Cardiac fibroblast (primary cell): ENCODE measurements around the gene STK32C.
"Not testable (repeated sequence)": the region's sequence is repeated elsewhere in the genome, so short reads cannot be mapped to it uniquely, and the experiment has no call there.

Experiments used
- DNase-seq, 2 donors: peaks; one replicate each; pipeline versions ENCODE4 v3.0.0 to v3.0.0-alpha.2; 2010; ENCODE audit warnings: low read depth in 2 of 2
- H3K4me3 ChIP-seq, 2 donors: replicated peaks in 1 of 2; 1 replicate in 1 of 2; 2 replicates in 1 of 2; pipeline ENCODE4 v1.5.1; 2011; ENCODE audit warnings: low read depth in 2 of 2, low read length in 2 of 2, mild to moderate bottlenecking in 2 of 2, moderate library complexity in 1 of 2
- TF ChIP-seq, protein P1 (sequence below): IDR thresholded peaks from one replicate; pipeline ENCODE4 v1.5.1; 2011; ENCODE audit warnings: low read depth, mild to moderate bottlenecking, low read length, inconsistent platforms

STK32C gene

DNA sequence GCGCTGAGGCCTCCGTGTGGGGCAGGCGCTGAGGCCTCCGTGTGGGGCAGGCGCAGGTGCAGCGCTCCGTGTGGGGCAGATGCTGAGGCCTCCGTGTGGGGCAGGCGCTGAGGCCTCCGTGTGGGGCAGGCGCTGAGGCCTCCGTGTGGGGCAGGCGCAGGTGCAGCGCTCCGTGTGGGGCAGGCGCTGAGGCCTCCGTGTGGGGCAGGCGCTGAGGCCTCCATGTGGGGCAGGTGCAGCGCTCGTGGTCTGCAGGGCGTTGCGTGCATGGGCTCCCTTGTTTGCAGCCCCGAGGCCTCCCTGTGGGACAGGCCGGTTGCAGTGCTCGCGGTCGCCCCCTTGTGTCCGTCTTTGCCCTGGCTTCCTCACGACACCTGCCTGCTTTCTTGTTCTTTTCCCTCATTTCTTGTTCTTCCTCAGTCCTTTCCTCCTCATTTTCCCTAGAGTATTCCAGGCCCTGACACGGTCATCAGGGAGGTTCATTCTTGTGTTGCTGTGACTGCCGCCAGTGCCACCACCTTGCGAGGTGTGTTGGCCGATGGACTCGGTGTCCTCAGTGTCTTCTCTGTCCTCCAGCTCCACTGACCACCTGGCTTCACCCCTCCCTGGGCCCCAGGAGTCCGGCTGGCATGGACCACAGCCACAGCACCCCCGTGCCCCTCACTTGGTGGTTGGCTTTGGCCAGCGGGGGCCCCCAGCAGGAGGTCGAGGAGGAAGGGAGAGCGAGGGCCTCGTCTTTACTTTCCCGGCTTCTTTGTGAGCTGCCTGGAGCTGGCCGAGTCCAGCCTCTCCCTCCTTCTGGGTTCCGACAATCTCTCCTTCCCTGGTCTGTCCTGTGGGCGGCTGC, 44.9 kb upstream of the STK32C start:
- TF ChIP-seq, protein P1, sequence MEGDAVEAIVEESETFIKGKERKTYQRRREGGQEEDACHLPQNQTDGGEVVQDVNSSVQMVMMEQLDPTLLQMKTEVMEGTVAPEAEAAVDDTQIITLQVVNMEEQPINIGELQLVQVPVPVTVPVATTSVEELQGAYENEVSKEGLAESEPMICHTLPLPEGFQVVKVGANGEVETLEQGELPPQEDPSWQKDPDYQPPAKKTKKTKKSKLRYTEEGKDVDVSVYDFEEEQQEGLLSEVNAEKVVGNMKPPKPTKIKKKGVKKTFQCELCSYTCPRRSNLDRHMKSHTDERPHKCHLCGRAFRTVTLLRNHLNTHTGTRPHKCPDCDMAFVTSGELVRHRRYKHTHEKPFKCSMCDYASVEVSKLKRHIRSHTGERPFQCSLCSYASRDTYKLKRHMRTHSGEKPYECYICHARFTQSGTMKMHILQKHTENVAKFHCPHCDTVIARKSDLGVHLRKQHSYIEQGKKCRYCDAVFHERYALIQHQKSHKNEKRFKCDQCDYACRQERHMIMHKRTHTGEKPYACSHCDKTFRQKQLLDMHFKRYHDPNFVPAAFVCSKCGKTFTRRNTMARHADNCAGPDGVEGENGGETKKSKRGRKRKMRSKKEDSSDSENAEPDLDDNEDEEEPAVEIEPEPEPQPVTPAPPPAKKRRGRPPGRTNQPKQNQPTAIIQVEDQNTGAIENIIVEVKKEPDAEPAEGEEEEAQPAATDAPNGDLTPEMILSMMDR = peak; percentile 82
- peak; percentile 68 to 74 for DNase-seq
- not testable (repeated sequence) for H3K4me3 ChIP-seq

DNA sequence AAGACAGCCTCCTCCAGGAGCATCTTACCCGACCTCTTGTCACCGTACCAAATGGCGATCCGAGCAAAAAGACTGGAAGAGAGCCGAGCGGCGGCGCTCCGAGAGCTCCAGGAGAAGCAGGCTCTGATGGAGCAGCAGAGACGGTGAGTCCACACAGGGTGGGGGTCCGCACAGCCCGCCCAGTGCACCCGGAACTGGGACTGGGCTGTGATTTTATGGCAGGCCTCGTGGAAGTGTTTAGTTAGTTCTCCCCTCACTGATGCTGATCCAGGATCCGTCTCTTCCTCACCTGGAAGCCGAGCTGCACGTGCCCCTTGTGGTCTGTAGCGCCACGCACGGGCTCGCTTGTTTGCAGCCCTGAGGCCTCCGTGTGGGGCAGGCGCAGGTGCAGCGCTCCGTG, 43.9 kb upstream of the STK32C start:
- no peak for DNase-seq
- TF ChIP-seq, protein P1 = no peak
- no peak overlapping the region for H3K4me3 ChIP-seq

DNA sequence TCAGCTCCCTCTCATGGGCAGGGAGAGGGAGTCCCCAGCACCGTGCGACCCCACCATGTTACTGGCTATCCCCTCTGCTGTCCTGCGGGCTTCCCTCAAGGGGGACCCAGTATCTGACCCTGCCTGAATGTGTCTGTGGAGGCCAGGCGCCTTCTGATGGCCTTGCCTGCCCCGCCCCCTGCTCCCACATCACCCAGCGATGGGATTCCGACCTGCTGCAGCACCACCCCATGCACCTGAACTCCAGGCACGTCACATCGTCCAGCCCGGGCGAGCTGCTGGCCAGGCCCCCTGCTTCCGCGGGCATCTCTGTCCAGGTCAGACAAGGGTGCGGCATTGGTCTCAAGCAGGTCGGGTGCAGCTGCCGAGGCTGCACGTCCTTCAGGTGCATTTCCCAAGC, 43.2 kb upstream of the STK32C start:
- DNase-seq = no peak
- TF ChIP-seq, protein P1 = no peak
- no peak overlapping the region for H3K4me3 ChIP-seq

DNA sequence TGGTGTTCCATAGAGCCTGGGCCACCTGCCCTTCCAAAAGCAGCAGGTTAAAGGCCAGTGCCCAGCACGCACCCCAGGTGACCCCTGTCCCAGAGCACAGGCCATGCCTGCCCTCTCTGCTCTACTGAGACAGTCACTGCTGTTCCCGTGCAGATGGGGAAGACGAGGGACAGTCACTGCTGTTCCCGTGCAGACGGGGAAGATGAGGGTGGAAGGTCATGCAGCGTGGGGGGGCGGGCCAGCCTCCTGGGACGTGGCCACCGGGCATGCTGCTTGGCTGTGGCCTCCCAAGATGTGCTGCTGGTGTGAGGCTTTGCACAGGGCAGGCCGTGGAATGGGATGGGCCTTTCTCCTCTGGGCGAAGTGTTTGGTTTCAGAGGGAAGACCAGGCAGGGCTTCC, 42.6 kb upstream of the STK32C start:
- DNase-seq = no peak
- H3K4me3 ChIP-seq = no peak overlapping the region
- TF ChIP-seq, protein P1 = no peak

DNA sequence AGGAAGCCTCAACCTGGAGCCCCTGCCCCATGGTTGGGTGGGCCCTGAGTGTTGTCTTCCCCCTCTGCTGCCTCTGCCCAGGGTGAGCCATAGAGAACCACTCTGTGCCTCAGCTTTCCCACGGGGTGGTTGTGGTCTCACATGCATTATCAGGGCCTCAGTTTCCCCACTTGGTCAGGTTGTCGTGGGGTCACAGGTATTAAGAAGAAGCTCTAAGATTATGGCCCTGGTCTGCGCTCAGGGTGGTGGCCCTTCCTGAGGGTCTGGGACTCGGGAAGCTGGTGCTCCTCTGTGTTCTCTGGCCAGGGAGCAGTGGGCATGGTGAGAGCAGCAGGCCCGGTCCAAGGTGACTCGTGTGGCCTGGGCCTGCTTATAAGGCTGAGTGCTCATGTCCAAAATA, 42.0 kb upstream of the STK32C start:
- no peak overlapping the region for H3K4me3 ChIP-seq
- TF ChIP-seq, protein P1 = no peak
- DNase-seq = no peak

DNA sequence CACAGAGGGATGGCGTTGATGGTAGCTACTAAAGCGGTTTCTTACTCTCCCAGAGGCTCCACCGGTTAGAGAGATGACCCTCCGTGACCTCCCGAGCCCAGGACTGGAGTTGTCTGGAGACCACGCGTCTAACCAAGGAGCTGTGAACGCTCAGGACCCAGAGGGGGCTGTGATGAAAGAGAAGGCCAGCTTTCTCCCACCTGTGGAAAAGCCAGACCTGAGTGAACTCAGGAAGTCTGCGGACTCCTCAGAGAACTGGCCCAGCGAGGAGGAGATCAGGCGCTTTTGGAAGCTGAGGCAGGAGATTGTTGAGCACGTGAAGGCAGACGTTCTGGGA, 40.1 kb upstream of the STK32C start:
- no peak overlapping the region for H3K4me3 ChIP-seq
- DNase-seq = no peak
- TF ChIP-seq, protein P1 = no peak
